ENCODE measurements around the gene SPSB2.

Gene SPSB2

GRCh38 chr12:6919588-6919987, 46.5 kb upstream of the SPSB2 start:
- Histone ChIP-seq H4K20me1 (ENCODE audit: insufficient read depth, low read length) (no peaks in the 10 kb centered on the region), H3K36me3 (ENCODE audit: insufficient read depth, low read length) (no peaks in the 10 kb centered on the region)

GRCh38 chr12:6917491-6918231, 44.6 kb upstream of the SPSB2 start:
- Histone ChIP-seq H3K9me3 (ENCODE audit: low read length) (no peaks in the 10 kb centered on the region), H3K4me3 (ENCODE audit: low read depth, low read length, poor library complexity, severe bottlenecking) (no peak overlapping the region), H3K27ac (ENCODE audit: low read depth, low read length, poor library complexity, severe bottlenecking) (no peak overlapping the region), H3F3A (ENCODE audit: insufficient read depth, low read length) (no peaks in the 10 kb centered on the region), H2AFZ (ENCODE audit: low read length) (no peak overlapping the region), H3K9me2 (ENCODE audit: low read depth, low read length) (no peaks in the 10 kb centered on the region), H3K9ac (ENCODE audit: low read length) (no peak overlapping the region), H3K4me2 (ENCODE audit: low read length) (no peak overlapping the region), H3K36me3 (ENCODE audit: insufficient read depth, low read length) (no peaks in the 10 kb centered on the region), H3K79me2 (ENCODE audit: insufficient read depth, low read length) (no peaks in the 10 kb centered on the region), H3K27me3 (ENCODE audit: insufficient read depth, low read length) (peaks cover 10% of the 10 kb centered on the region; the same call in 1 of the 2 replicates), H4K20me1 (ENCODE audit: insufficient read depth, low read length) (no peaks in the 10 kb centered on the region), H3K4me1 (ENCODE audit: insufficient read depth, low read length, severe bottlenecking) (peaks cover 21% of the 10 kb centered on the region)
- TF ChIP-seq CTCF (IDR thresholded peaks at IDR 0.05; ENCODE audit: low read length): no peak
- no peak for TF ChIP-seq EZH2 (IDR thresholded peaks at IDR 0.05; ENCODE audit: borderline replicate concordance, low read length)

More at GRCh38 chr12:6919588-6919987, 46.5 kb upstream of the SPSB2 start:
- Histone ChIP-seq H3K27ac (ENCODE audit: low read depth, low read length, poor library complexity, severe bottlenecking) (no peak overlapping the region), H2AFZ (ENCODE audit: low read length) (no peak overlapping the region), H3K4me3 (ENCODE audit: low read depth, low read length, poor library complexity, severe bottlenecking) (no peak overlapping the region), H3K9me2 (ENCODE audit: low read depth, low read length) (no peaks in the 10 kb centered on the region), H3K27me3 (ENCODE audit: insufficient read depth, low read length) (peaks cover 5% of the 10 kb centered on the region; the same call in 1 of the 2 replicates), H3K4me2 (ENCODE audit: low read length) (no peak overlapping the region), H3K9me3 (ENCODE audit: low read length) (no peaks in the 10 kb centered on the region), H3K9ac (ENCODE audit: low read length) (no peak overlapping the region), H3K79me2 (ENCODE audit: insufficient read depth, low read length) (no peaks in the 10 kb centered on the region), H3F3A (ENCODE audit: insufficient read depth, low read length) (no peaks in the 10 kb centered on the region), H3K4me1 (ENCODE audit: insufficient read depth, low read length, severe bottlenecking) (peaks cover 19% of the 10 kb centered on the region)
- TF ChIP-seq EZH2 (IDR thresholded peaks at IDR 0.05; ENCODE audit: borderline replicate concordance, low read length) (no peak), CTCF (IDR thresholded peaks at IDR 0.05; ENCODE audit: low read length) (no peak)

- Histone ChIP-seq H3F3A (ENCODE audit: insufficient read depth, low read length) (no peaks in the 10 kb centered on the region), H3K9ac (ENCODE audit: low read length) (no peak overlapping the region), H4K20me1 (ENCODE audit: insufficient read depth, low read length) (no peaks in the 10 kb centered on the region), H3K4me1 (ENCODE audit: insufficient read depth, low read length, severe bottlenecking) (peaks cover 14% of the 10 kb centered on the region), H3K27ac (ENCODE audit: low read depth, low read length, poor library complexity, severe bottlenecking) (no peak overlapping the region), H3K4me2 (ENCODE audit: low read length) (no peak overlapping the region), H2AFZ (ENCODE audit: low read length) (no peak overlapping the region), H3K9me2 (ENCODE audit: low read depth, low read length) (no peaks in the 10 kb centered on the region), H3K4me3 (ENCODE audit: low read depth, low read length, poor library complexity, severe bottlenecking) (no peak overlapping the region), H3K9me3 (ENCODE audit: low read length) (no peaks in the 10 kb centered on the region), H3K27me3 (ENCODE audit: insufficient read depth, low read length) (peaks cover 10% of the 10 kb centered on the region; the same call in 1 of the 2 replicates), H3K79me2 (ENCODE audit: insufficient read depth, low read length) (no peaks in the 10 kb centered on the region), H3K36me3 (ENCODE audit: insufficient read depth, low read length) (no peaks in the 10 kb centered on the region)
- no peak for TF ChIP-seq CTCF (IDR thresholded peaks at IDR 0.05; ENCODE audit: low read length)
- TF ChIP-seq EZH2 (IDR thresholded peaks at IDR 0.05; ENCODE audit: borderline replicate concordance, low read length): no peak
Measured at GRCh38 chr12:6916426-6917200, 43.5 kb upstream of the SPSB2 start.
